ENCODE data around the gene TEX264.

TEX264 gene

GRCh38 chr3:51669241-51670052 lies 1.6 kb upstream of the TEX264 start:
- no peaks in the 10 kb centered on the region for H3K9me3 ChIP-seq (ENCODE audit: insufficient read depth, low read length)
- peak overlapping the region; percentile 33 for H3K9ac ChIP-seq (ENCODE audit: insufficient read length, low read depth)
- H3K36me3 ChIP-seq (ENCODE audit: insufficient read depth, insufficient read length, low read length) = peaks cover 21% of the 10 kb centered on the region
- no peak overlapping the region for H3K4me3 ChIP-seq (ENCODE audit: insufficient read length, low read depth)
- peaks cover 14% of the 10 kb centered on the region for H3K4me1 ChIP-seq (ENCODE audit: insufficient read depth, insufficient read length)
- no peaks in the 10 kb centered on the region for H3K27me3 ChIP-seq (ENCODE audit: insufficient read depth, insufficient read length)
- peak; percentile 89 for DNase-seq (ENCODE audit: low read depth, low spot score)
- TF ChIP-seq YY1 (IDR thresholded peaks at IDR 0.05; ENCODE audit: insufficient read depth, insufficient read length) (no peak), ZNF274 (IDR thresholded peaks at IDR 0.05; ENCODE audit: low read depth, low read length) (no peak), SUZ12 (IDR thresholded peaks at IDR 0.05; ENCODE audit: extremely low read depth, insufficient read depth, insufficient read length) (no peak)

GRCh38 chr3:51670053-51670822 lies 814 bp upstream of the TEX264 start:
- Histone ChIP-seq H3K27me3 (ENCODE audit: insufficient read depth, insufficient read length) (no peaks in the 10 kb centered on the region), H3K9me3 (ENCODE audit: insufficient read depth, low read length) (no peaks in the 10 kb centered on the region), H3K36me3 (ENCODE audit: insufficient read depth, insufficient read length, low read length) (peaks cover 23% of the 10 kb centered on the region), H3K4me1 (ENCODE audit: insufficient read depth, insufficient read length) (peaks cover 14% of the 10 kb centered on the region), H3K4me3 (ENCODE audit: insufficient read length, low read depth) (peak overlapping the region; percentile 80), H3K9ac (ENCODE audit: insufficient read length, low read depth) (peak overlapping the region; percentile 96)
- no peak for DNase-seq (ENCODE audit: low read depth, low spot score)
- TF ChIP-seq SUZ12 (IDR thresholded peaks at IDR 0.05; ENCODE audit: extremely low read depth, insufficient read depth, insufficient read length) (no peak), ZNF274 (IDR thresholded peaks at IDR 0.05; ENCODE audit: low read depth, low read length) (no peak), YY1 (IDR thresholded peaks at IDR 0.05; ENCODE audit: insufficient read depth, insufficient read length) (no peak)

DNA sequence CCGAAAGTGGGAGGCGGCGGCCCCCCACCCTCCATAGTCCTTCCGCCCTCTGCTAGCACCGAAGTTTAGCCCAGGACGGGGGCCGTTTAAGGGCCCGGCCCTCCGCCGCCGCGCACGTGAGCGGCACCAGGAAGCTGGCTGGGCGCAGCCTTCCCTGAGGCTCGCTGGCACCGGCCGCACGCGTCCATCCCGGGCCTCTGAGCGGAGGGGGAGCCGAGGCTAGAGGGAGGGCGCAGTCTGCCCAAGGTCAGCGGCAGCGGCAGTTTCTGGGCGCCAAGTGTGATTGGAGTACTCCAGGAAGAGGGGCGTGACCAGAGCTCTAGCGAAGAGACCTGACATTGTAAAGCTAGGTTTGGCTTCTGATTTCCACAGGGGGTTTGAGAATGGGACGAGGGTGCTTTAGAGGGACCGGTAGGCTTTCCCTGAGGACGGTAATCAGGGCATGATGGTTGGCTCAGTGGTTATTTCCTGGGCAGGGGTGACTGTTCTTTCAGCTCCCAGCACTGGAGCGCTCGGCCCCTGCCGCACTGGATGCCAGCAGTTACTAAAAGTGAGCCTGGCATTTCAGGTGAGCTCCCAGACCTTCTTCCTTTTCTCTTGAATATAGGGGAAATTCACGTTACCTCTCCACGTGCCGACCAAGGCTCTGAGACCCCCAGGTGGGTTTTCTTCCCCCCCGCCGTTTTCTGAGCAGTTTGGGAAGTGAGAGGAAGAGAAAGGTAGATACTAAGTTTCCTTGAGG lies 853 bp downstream of the TEX264 start:
- peak overlapping the region; percentile 80 for H3K4me3 ChIP-seq (ENCODE audit: insufficient read length, low read depth)
- peak overlapping the region; percentile 96 for H3K9ac ChIP-seq (ENCODE audit: insufficient read length, low read depth)
- H3K4me1 ChIP-seq (ENCODE audit: insufficient read depth, insufficient read length) = peaks cover 12% of the 10 kb centered on the region
- no peaks in the 10 kb centered on the region for H3K27me3 ChIP-seq (ENCODE audit: insufficient read depth, insufficient read length)
- peak; percentile 69 for DNase-seq (ENCODE audit: low read depth, low spot score)
- TF ChIP-seq ZNF274 (IDR thresholded peaks at IDR 0.05; ENCODE audit: low read depth, low read length) (no peak), YY1 (IDR thresholded peaks at IDR 0.05; ENCODE audit: insufficient read depth, insufficient read length) (no peak), SUZ12 (IDR thresholded peaks at IDR 0.05; ENCODE audit: extremely low read depth, insufficient read depth, insufficient read length) (no peak)
- H3K36me3 ChIP-seq (ENCODE audit: insufficient read depth, insufficient read length, low read length) = peaks cover 23% of the 10 kb centered on the region
- no peaks in the 10 kb centered on the region for H3K9me3 ChIP-seq (ENCODE audit: insufficient read depth, low read length)

DNA sequence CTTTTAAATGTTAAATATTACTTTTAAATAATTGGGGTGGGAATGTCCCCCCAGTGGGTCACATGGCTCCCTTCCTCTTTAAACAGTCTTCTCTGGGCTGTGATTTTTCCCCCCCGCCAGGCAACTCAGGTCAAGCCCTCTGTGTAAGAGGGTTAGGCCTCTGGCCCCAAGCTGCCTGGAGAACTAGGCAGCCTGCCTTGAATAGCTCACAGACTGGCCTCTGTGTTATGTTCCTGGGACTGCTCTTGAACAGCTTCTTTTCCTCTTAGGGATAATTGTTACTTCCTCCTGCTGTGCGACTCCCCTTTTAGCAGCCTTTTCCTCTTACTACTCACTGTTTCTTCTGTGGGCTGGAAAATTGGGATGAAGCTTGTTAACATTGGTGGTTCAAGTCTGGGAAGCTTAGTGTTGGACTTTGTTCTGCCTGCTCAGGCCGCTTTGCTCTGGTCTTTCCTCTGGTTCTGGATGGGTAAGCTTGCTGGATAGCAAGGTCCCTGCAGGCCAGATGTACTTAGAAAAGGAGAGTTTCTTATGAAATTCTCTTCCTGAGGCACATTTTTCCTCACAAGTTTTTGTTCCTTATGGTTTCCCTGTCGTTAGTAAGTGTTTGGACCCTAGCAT lies 2.2 kb downstream of the TEX264 start:
- Histone ChIP-seq H3K36me3 (ENCODE audit: insufficient read depth, insufficient read length, low read length) (peaks cover 27% of the 10 kb centered on the region), H3K4me1 (ENCODE audit: insufficient read depth, insufficient read length) (peaks cover 12% of the 10 kb centered on the region), H3K4me3 (ENCODE audit: insufficient read length, low read depth) (no peak overlapping the region), H3K27me3 (ENCODE audit: insufficient read depth, insufficient read length) (no peaks in the 10 kb centered on the region), H3K9me3 (ENCODE audit: insufficient read depth, low read length) (no peaks in the 10 kb centered on the region), H3K9ac (ENCODE audit: insufficient read length, low read depth) (peak overlapping the region; percentile 46)
- no peak for TF ChIP-seq SUZ12 (IDR thresholded peaks at IDR 0.05; ENCODE audit: extremely low read depth, insufficient read depth, insufficient read length)
- no peak for TF ChIP-seq YY1 (IDR thresholded peaks at IDR 0.05; ENCODE audit: insufficient read depth, insufficient read length)
- no peak for TF ChIP-seq ZNF274 (IDR thresholded peaks at IDR 0.05; ENCODE audit: low read depth, low read length)
- no peak for DNase-seq (ENCODE audit: low read depth, low spot score)

- TF ChIP-seq SUZ12 (IDR thresholded peaks at IDR 0.05; ENCODE audit: extremely low read depth, insufficient read depth, insufficient read length) = no peak
Observed at GRCh38 chr3:51673802-51674654, 3.0 kb downstream of the TEX264 start.

GRCh38 chr3:51675201-51675611 lies 4.2 kb downstream of the TEX264 start:
- Histone ChIP-seq H3K27me3 (ENCODE audit: insufficient read depth, insufficient read length) (no peaks in the 10 kb centered on the region), H3K4me1 (ENCODE audit: insufficient read depth, insufficient read length) (peaks cover 17% of the 10 kb centered on the region), H3K4me3 (ENCODE audit: insufficient read length, low read depth) (no peak overlapping the region), H3K9me3 (ENCODE audit: insufficient read depth, low read length) (no peaks in the 10 kb centered on the region), H3K9ac (ENCODE audit: insufficient read length, low read depth) (no peak overlapping the region), H3K36me3 (ENCODE audit: insufficient read depth, insufficient read length, low read length) (peaks cover 27% of the 10 kb centered on the region)
- no peak for DNase-seq (ENCODE audit: low read depth, low spot score)
- no peak for TF ChIP-seq YY1 (IDR thresholded peaks at IDR 0.05; ENCODE audit: insufficient read depth, insufficient read length)
- TF ChIP-seq ZNF274 (IDR thresholded peaks at IDR 0.05; ENCODE audit: low read depth, low read length) = no peak
- no peak for TF ChIP-seq SUZ12 (IDR thresholded peaks at IDR 0.05; ENCODE audit: extremely low read depth, insufficient read depth, insufficient read length)

More at GRCh38 chr3:51673802-51674654, 3.0 kb downstream of the TEX264 start:
- Histone ChIP-seq H3K9ac (ENCODE audit: insufficient read length, low read depth) (peak overlapping the region; percentile 46), H3K4me3 (ENCODE audit: insufficient read length, low read depth) (no peak overlapping the region), H3K27me3 (ENCODE audit: insufficient read depth, insufficient read length) (no peaks in the 10 kb centered on the region), H3K4me1 (ENCODE audit: insufficient read depth, insufficient read length) (peaks cover 15% of the 10 kb centered on the region), H3K9me3 (ENCODE audit: insufficient read depth, low read length) (no peaks in the 10 kb centered on the region), H3K36me3 (ENCODE audit: insufficient read depth, insufficient read length, low read length) (peaks cover 27% of the 10 kb centered on the region)
- DNase-seq (ENCODE audit: low read depth, low spot score) = no peak
